ENCODE data around the gene PDE11A.
A peak's percentile ranks its signal among the peaks of the same experiment; 100 is the strongest.

PDE11A gene

DNA sequence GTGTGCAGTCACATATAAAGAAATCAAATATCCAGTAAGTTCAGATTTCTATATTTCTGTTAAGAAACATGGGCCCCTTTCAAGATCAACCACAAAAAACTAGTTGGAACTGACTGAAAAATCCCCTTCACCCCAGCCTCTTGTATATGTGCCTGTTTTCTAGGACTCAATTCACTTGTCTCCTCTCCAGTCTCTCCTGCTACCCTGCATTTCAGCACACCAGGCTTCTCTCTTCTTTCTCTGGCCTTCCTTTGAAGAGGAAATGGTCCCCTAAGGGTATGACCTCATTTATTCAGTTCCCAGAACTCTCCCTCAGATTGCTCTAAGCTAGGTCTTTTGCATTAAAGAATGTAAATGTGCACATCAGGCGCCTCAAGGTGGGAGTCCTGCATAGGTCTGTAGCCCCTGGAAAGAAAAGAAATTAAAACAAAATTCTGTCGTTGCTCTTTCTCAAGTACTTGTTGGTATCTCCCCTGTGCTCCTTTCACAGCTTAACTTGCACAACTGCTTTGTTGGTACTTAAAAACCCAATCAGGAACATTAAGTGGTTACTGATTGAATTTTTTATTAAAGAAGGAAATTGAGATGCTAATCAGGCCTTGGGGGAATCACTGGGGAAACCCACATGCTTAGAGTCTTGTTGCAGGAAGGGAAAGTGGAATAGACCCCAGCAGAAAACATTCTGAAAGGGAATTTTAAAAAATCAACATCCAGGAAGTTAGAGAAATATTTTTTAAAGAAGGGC, 401.6 kb downstream of the PDE11A start:
- no peak for DNase-seq

DNA sequence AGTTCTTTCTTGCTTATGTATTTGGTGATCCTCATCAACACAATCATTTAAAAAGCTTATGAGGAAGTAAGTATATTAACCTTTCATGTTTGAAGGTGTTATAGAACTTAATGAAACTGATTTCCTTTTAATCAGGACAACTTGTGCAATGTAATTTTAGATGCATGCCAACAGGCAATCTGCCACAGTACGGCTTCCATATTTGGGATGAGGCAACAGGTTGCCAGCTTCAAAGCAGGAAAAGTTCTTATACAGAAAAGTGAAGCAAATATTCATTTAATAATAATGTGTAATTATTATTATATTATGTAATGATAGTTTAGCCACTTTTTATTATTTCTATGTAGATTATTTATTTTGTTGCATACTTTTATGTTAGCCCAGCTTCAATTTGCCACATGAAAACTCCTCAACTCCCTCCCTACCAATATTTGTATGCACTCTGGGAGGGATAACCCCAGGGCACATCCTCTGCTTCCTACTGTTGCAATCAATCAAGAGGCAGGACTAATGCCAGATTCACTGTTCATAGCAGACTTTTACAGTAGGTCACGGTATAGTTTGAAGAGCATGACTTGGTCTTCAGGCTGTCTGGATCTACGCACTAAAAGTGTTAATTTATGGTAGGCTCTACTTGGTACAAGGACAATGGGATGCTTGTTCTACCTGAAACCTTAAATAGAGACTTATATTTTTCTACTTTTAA, 402.8 kb downstream of the PDE11A start:
- no peak for DNase-seq

DNA sequence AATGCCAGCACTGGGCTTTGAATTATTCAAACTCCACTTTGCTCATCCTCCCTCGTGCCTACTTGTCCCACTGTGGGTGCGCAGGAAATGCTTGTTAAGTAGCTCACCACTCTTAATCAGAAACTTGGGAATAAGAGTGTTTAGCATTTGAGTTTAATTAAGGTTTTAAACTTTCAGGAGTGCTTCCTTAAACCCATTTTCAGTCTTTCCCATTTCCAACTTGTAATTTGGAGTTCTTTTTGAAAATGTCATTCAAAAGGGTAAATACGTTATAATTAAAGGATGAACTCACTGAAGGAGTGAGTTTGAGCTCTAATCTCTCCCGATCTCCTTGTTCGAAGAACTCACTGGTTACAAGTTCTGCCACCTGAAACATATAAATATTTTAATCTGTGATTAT, 403.4 kb downstream of the PDE11A start:
- no peak for DNase-seq

DNA sequence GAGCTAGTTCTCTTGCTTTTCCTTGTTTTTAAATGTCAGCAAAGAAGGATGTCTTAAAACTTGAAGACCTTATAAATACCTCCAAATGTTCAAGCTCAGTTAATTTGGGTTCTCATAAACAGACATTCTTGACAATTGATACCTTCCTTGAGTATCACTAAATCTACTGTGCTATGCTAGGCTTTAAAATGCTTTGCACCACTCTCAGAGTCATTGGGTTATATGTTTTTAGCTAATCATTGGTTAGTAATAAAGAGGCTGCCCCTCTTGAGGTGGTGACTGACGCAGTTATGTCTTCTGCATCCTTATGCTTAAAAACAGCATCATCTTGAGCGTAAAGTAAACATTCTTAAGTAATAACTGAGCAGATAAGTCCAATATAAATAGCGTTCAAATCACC, 404.0 kb downstream of the PDE11A start:
- DNase-seq = no peak

DNA sequence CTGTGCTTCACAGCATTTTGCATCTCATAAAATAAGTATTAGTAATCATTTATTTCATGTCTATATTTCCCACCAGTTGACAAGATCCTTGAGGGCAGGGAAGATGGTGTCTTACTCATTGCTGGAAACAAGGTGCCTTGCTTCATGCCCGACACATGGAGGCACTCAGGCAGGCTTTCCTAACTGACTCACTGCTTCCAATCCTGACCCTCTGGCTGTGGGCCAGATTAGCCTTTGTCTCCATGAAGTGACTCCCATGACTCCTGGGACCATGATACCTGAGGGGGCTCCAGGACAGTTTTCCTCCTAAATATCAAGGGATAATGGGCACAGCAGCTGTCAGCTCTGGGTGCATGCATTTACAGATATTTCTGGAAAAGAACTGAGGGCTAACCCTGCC, 405.0 kb downstream of the PDE11A start:
- peak in 1 of 56 donors; percentile 2 for DNase-seq

DNA sequence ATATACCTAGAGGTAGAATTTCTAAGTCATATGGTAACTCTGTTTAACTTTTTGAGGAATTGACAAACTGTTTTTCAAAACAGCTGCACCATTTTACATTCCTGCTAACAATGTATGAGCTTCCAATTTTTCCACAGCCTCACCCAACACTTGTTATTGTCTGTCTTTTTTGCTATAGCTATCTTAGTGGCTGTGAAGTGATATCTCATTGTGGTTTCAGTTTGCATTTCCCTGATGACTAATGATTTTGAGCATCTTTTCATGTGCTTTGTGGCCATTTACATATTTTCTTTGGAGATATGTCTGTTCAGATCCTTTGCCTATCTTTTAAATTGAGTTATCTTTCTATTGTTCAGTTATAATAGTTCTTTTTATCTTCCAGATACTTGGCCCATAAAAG, 406.2 kb downstream of the PDE11A start:
- DNase-seq = no peak

DNA sequence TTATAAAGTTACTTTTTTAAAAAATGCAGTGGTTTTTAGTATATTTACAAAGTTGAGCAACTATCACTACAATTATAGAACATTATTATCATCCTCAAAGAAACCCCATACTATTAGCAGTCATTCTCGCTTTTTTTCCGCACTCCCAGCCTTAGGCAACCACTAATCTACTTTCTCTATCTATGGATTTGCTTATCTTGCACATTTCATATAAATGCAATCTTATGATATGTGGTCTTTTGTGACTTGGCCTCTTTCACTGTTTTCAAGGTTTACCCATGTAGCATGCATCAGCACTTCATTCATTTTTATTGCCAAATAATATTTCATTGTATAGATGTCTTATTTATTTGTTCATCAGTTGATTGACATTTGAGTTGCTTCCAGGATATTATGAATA, 406.6 kb downstream of the PDE11A start:
- no peak for DNase-seq

DNA sequence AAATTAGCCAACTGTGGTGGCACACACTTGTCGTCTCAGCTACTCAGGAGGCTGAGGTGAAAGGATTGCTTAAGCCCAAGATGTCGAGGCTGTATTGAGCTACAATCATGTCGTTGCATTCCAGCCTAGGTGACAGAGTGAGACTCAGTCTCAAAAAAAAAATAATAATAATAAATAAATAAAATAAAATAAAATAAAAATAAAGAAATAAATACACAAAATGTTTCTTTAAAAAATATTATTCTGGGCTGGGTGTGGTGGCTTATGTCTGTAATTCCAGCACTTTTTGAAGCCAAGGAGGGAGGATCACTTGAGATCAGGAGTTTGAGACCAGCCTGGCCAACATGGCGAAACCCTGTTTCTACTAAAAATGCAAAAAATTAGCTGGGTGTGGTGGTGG, 407.2 kb downstream of the PDE11A start:
- no peak for DNase-seq

DNA sequence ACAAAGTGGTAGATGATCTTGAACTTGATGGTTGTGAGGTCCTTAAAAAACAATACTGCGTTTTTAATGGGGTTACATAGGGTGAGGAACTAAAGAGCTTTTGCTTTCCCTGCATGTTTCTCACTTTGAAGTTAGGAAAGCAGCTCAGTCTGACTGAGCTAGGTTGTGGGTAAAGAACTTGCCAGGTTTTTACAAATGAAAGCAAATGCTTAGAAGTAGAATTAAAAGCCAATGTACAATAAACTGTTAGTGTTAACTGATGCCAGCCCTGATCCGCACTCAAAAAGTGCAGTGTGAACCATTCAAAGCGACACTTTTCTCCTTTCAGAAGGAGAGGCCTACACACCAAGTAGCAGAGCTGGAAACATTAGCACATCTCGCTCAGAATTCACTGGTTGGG, 409.7 kb downstream of the PDE11A start:
- DNase-seq = peak in 1 of 56 donors; percentile 11

DNA sequence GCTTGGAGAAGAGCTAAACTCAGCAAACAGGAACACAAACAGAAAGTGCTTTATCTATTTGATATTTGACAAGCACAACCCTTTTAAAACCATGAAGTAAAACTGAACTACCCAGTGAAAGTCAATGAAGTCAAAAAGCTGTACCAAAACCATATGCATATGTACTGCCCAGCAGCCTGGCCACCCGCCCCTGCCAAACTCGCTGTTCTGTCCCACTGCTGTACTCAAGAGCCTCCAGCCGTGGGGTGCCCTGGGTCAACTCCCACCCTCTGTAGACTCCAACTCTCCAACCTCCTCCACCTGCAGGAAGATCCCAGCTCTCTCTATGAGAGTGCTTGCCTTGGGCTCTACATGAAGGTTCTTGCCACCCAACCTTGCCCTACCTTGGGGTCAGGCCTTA, 411.8 kb downstream of the PDE11A start:
- no peak for DNase-seq

DNA sequence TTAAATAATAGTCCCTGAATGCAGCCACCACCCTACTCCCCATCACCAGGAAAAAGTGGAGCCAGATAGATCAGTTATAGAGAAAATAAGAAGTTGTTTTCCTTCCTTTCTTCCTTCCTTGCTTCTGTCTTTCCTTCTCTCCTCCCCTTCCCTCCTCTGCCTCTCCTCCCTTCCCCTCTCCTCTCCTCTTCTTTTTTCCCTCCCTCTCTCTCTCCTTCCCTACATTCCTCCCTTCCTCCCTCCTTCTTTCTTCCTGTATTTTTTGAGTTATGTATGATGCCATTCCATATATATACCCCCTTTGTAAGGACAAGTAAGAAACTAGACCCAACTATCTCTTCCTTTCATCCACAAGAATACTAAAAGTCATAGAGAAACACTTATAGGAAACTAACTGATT, 414.3 kb downstream of the PDE11A start:
- DNase-seq = no peak

DNA sequence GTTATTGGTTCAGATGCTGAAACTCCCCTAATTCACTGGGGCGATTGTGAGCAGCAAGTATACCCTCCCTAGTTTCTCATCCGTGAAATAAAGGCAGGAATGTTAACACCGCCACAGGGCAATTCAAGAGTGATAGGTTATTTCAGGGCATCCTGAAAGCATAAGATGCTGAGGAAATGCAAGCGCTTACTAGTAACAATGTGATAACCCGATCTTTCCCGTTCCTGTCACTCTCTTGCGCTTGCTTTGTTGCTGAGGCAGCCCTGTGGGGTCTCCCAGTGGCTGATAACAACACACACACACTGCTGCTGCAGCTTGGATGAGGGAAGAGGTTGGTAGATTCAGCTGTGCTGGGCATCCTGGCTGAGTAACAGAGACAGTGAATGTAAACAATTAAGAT, 420.7 kb downstream of the PDE11A start:
- no peak for DNase-seq

DNA sequence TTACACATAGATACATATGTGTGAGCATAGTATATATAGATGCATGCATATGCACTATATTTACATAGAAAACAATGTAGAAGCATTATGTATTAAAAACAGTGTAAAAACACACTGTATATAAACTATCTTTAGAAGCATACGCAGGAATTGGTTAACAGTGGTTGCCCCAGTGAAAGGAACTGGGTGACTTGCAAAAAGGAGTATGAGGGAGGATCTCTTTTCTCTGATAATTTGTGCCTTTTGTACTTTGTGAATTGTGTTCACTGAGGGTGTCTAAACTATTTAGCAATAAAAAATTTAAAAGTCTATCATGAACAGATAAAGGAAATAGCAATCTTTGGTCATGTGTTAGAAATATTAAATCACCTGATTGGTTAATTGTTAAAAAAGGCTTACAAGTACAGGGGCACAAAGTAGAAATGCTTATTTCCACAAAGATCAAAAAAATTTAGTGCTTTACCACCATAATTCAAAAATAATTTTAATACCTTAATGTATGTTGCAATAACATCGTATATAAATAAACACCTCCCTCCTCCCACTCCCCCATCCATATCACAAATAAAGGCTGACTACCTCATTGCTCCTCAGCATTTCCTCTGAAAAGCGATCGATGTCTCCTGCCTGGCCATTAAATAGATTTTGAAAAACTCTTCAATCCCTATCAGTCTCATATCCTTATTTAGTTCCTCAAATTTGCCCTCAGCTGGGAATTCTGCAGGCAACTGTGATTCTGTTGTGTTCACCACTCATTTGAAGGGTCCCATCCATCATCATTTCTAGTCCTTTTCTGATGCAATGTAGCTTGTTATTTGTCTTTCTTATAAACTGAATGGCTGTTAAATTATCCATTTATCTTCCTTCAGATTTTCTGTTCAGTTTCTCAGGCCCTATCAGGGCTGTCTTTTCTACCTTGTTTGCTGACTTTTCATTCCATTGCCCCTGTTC, 422.7 kb downstream of the PDE11A start:
- DNase-seq = no peak

DNA sequence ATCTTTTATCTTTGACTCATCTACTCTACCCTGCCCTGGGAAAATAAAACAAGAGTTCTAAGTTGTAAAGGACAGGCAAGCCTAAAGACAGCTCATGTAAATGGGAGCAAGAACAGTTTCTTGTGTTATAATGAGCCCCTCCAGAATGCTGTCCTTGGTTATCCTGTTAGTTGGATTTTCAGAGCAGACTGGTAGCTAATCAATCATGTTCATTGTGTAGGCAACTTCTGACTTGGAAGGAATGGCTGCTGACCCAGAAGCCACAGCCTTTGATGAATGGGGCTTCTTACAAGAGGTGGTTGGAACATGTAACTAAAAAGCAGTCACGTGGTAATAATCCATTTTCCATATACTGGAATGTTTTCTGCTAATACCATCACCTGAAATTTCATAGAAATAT, 425.8 kb downstream of the PDE11A start:
- no peak for DNase-seq

DNA sequence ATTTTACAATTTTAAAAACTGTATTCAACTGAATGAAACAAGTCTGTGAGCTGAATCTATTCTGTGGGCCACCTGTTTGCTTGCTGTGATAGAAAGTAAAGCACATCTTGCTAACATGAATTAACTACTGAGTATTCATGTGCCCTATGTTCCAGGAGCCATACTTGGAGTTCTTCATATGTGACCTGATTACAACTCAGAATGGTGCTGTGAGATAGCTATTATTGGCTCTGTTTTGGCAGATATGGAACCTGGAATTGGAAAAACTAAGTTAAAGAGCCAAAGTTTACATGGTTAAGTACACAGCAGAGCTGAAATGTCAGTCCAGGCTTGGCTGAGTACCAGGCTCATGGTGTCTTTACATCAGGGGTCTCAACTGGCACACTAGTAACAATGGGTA, 426.3 kb downstream of the PDE11A start:
- no peak for DNase-seq

DNA sequence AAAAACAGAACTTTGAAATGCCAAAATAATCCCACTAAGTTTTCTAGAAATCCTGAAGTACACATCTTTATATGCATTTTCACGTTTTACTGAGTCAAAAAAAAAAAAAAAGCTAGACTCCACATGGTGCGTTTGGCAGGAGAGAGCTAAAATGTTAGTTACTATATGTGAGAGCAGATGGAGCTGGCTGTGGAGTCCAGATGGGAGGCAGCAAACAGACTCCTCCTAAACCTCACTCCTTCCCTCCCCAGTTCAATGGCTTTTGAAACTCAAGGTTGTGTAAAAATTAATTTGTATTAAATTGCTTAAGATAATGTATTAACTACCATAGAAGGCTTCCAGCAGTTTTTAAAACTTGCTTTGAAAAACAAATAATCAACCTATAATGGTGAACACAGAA, 431.2 kb downstream of the PDE11A start:
- no peak for DNase-seq

DNA sequence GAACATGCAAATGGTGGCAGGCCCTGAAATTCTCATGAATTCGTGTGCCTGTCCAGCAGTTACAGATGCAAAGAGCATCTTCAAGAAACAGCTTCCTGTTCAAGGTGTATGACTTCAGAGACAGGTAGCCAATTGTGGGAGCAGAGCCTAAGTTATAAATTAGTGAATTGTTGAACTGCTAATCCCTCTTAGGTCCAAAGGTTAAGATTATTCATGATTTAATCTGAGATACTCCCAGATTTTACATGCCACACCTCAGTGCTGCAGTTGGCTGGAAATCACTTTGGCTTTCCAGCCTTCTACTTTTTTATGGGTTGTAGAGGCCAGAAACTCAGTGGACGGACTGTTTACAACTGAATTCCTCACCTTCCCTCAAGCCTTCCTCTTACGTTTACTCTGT, 432.2 kb downstream of the PDE11A start:
- no peak for DNase-seq

DNA sequence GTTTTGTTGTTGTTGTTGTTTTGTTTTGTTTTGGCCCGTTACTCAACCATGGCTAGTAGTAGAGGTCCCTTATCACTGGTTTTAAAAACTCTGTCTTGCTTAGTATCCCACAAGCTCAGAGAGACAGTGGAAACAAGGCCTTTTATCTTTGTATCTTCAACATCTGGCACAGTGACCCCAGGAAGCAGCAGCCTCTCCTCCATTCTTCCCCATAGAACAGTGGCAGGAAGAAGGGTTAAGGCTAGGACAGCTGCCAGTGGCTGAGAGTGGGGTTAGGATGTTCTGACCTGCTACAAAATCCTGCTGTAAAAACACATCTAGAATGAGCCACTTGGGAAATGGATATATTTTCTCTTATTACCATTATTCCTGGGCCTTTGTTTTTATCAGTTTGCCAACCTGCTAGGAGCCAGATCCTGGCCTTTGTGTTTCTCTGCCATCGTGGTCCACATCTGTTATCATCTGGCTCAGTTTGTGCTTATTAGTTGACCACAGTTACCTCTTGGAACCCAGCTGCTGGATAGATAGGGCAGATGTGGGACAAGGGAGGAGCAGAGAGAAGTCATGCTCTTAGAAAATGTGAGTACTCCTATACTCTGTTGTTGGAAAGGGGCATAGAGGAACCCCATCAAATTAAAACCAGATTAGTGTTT, 433.2 kb downstream of the PDE11A start:
- DNase-seq = no peak

DNA sequence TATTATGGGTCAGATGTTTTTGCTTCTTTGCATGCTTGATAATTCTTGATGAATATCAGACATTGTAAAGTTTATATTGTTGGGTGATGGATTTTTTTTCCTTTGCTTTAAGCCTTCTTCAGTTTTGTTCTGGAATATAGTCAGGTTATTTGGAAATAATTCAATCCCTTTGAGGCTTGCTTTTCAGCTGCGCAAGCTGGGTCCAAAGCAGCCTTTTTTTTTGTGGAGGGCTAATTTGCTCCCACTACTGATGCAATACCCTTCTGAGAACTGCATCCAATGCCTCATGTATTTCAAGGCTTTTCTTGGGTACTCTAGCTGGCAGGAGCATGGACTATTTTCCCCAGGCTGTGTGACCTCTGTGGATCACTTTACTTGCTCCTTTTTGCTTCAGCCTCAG, 434.1 kb downstream of the PDE11A start:
- no peak for DNase-seq

DNA sequence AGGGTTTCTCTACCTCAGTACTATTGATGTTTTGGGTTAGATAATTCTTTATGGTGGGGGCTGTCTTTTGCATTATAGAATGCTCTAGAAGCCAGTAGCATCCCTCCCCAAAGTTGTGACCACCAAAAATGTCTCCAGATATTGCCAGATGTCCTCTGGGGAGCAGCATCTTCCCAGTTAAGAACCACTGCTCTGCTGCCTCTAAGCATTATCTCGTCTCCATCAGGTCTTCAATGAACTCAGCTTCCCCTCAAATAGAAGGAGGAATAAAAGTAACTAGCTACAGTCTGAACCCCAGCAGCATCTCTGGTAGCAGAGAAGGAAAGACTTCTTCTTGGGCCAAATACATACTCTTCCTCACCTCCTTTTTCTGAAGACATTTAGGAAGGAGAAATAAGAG, 435.9 kb downstream of the PDE11A start:
- DNase-seq = no peak

DNA sequence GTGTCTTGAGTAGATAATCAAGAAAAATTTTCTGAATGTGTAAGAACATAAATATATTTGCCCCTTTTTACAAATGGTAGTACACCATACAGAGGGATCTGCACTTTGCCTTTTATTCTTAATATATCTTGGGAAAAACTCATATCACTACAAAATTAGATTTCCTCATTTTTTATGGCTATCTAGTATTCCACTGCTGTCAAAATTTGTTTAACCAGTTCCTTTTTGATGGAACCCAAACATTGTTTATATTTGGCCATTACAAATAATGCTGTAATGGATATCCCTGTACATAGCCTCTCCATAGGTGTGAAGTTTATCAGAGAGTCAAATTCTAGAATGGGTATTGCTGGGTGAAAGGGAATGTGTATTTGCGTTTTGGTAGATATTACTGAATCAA, 436.9 kb downstream of the PDE11A start:
- no peak for DNase-seq

DNA sequence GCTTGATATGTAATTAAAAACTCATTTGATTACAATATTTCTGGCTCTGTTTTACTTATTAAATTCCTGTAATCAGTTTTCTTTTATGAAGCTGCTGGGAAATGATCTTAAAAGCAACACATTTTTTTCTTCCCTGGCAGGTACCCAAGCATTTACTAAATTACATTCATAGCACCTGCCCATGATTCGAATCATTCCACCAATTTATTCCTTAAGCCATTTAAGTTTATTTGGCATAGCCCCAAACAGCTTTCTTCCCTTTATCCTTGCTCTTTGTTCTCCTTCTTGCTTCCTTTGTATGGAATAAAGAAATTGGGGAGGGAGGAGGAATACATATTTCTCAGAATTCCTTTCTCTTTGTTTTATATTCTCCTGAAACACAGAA, 438.7 kb downstream of the PDE11A start:
- DNase-seq = no peak
